HepG2 (cell line): Measurements from ENCODE around the gene RNF149.
"Not testable (repeated sequence)": the region's sequence is repeated elsewhere in the genome, so short reads cannot be mapped to it uniquely, and the experiment has no call there.

ENCODE experiments used
- CTCF ChIP-seq: sonication (generic); formaldehyde crosslinking; IDR thresholded peaks from 2 replicates; pipeline ENCODE4 v1.5.0; 2020; ENCODE audit warnings: mild to moderate bottlenecking, missing genetic modification reagents, moderate library complexity
- FOSL1 ChIP-seq: sonication (generic); formaldehyde crosslinking; IDR thresholded peaks from 2 replicates; pipeline ENCODE4 v1.9.0; 2021; ENCODE audit warnings: missing genetic modification reagents, borderline replicate concordance
- HBP1 ChIP-seq: IDR thresholded peaks from 2 replicates; pipeline ENCODE4 v1.6.1; 2016; ENCODE audit warnings: low read depth, control low read depth
- JUNB ChIP-seq: sonication (generic); formaldehyde crosslinking; IDR thresholded peaks from 2 replicates; pipeline ENCODE4 v1.8.0; 2022; ENCODE audit warnings: missing genetic modification reagents, mild to moderate bottlenecking, borderline replicate concordance
- PATZ1 ChIP-seq: sonication (generic); formaldehyde crosslinking; IDR thresholded peaks from 2 replicates; pipeline ENCODE4 v1.4.0; 2020; ENCODE audit warnings: missing genetic modification reagents
- PAWR ChIP-seq: sonication (generic); formaldehyde crosslinking; IDR thresholded peaks from 2 replicates; pipeline ENCODE4 v1.4.0; 2020; ENCODE audit warnings: missing genetic modification reagents, mild to moderate bottlenecking, borderline replicate concordance
- POLR2A ChIP-seq, 2 experiments: IDR thresholded peaks; 2 replicates each; pipeline ENCODE4 v1.6.1; 2011; ENCODE audit warnings: low read depth in 2 of 2, low read length in 2 of 2, mild to moderate bottlenecking in 1 of 2, moderate library complexity in 1 of 2; ENCODE audit not compliant: insufficient read depth in 1 of 2
- PRPF4 ChIP-seq: fragments of 200-400 bp; formaldehyde crosslinking; IDR thresholded peaks from 2 replicates; pipeline ENCODE4 v1.6.1; 2016; ENCODE audit warnings: low read length, low read depth; ENCODE audit not compliant: poor library complexity, severe bottlenecking
- RBM22 ChIP-seq: fragments of 200-400 bp; formaldehyde crosslinking; optimal IDR thresholded peaks from 2 replicates; pipeline ENCODE3; 2017; ENCODE audit warnings: mild to moderate bottlenecking, low read length, moderate library complexity
- ZNF253 ChIP-seq: sonication (generic); formaldehyde crosslinking; IDR thresholded peaks from 2 replicates; pipeline ENCODE4 v1.8.0; 2022; ENCODE audit warnings: mild to moderate bottlenecking, missing genetic modification reagents, borderline replicate concordance
- ZNF33A ChIP-seq: sonication (generic); formaldehyde crosslinking; IDR thresholded peaks from 2 replicates; pipeline ENCODE4 v1.5.1; 2020; ENCODE audit warnings: missing genetic modification reagents, mild to moderate bottlenecking, moderate library complexity, borderline replicate concordance

GRCh38 chr2:101248756-101249155, 59.7 kb downstream of the RNF149 start:
- not testable (repeated sequence) for TF ChIP-seq HBP1 (CRISPR knock-in tag); PRPF4; ZNF253 (CRISPR knock-in tag); JUNB (CRISPR knock-in tag); FOSL1 (CRISPR knock-in tag); PAWR (CRISPR knock-in tag); POLR2A (IDR thresholded peaks at IDR 0.05; ENCODE audit: insufficient read depth in 1 of 2, low read depth in 2 of 2, low read length in 2 of 2); RBM22; CTCF; ZNF33A (CRISPR knock-in tag)
- peak; percentile 23; the same call in 1 of the 2 replicates for TF ChIP-seq PATZ1 (CRISPR knock-in tag)
